ENCODE data around the gene NCK1.

DNA sequence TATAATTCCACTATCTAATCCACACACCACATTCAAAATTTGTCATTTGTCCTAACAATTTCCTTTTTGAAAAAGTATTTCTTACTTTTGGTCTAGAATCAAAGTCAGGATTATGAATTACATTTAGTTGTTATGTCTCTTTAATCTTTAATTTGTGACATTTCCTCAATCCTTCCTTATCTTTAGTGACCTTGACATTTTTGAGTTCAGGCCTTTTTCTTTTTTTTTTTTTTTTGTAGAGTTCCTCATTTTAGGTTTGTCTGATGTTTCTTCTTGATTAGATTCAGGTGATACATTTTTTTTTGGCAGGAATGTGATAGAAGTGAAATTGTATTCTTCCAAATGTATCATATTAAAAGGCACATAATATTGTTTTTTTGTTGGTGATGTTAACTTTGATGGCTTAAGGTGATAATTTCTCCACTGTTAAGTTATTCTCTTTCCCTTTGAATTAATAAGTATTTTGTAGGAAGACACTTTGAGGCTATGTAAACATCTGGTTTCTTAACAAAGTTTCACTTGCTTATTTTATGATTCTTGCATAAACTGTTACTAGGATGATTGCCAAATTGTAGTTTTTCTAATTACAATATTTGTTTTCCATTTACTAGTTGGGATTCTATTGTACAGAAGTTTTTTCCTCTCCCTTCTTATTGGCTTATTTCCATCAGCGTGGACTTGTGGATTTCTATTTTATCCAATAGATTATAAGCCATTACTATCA lies 26.8 kb upstream of the NCK1 start:
- no peak for TF ChIP-seq PHF8 (IDR thresholded peaks at IDR 0.05; ENCODE audit: borderline replicate concordance, low read length)
- TF ChIP-seq POLR2A (conservative IDR thresholded peaks at IDR 0.05): no peak
- no peak for TF ChIP-seq EP300 (IDR thresholded peaks at IDR 0.05; ENCODE audit: low read length)
- TF ChIP-seq KDM4B (IDR thresholded peaks at IDR 0.05; ENCODE audit: borderline replicate concordance in 2 of 2, low read depth in 1 of 2): no peak
- TF ChIP-seq POU5F1 (IDR thresholded peaks at IDR 0.05; ENCODE audit: borderline replicate concordance, low read depth, low read length, partially characterized antibody): no peak
- TF ChIP-seq MYC (IDR thresholded peaks at IDR 0.05; ENCODE audit: low read depth, low read length): no peak
- TF ChIP-seq MYC (CRISPR knock-in tag; IDR thresholded peaks at IDR 0.05; ENCODE audit: borderline replicate concordance, low read depth): no peak
- no peak for TF ChIP-seq CHD2 (IDR thresholded peaks at IDR 0.05; ENCODE audit: low read depth, low read length)
- TF ChIP-seq KAT8 (IDR thresholded peaks at IDR 0.05; ENCODE audit: low read depth): no peak
- TF ChIP-seq, protein P1, sequence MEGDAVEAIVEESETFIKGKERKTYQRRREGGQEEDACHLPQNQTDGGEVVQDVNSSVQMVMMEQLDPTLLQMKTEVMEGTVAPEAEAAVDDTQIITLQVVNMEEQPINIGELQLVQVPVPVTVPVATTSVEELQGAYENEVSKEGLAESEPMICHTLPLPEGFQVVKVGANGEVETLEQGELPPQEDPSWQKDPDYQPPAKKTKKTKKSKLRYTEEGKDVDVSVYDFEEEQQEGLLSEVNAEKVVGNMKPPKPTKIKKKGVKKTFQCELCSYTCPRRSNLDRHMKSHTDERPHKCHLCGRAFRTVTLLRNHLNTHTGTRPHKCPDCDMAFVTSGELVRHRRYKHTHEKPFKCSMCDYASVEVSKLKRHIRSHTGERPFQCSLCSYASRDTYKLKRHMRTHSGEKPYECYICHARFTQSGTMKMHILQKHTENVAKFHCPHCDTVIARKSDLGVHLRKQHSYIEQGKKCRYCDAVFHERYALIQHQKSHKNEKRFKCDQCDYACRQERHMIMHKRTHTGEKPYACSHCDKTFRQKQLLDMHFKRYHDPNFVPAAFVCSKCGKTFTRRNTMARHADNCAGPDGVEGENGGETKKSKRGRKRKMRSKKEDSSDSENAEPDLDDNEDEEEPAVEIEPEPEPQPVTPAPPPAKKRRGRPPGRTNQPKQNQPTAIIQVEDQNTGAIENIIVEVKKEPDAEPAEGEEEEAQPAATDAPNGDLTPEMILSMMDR (IDR thresholded peaks at IDR 0.05 in 2 of 3, conservative IDR thresholded peaks at IDR 0.05 in 1 of 3; ENCODE audit: insufficient read depth in 2 of 3, low read depth in 1 of 3, low read length in 3 of 3): no peak
- TF ChIP-seq ZSCAN29 (IDR thresholded peaks at IDR 0.05): no peak
- TF ChIP-seq, protein P2, sequence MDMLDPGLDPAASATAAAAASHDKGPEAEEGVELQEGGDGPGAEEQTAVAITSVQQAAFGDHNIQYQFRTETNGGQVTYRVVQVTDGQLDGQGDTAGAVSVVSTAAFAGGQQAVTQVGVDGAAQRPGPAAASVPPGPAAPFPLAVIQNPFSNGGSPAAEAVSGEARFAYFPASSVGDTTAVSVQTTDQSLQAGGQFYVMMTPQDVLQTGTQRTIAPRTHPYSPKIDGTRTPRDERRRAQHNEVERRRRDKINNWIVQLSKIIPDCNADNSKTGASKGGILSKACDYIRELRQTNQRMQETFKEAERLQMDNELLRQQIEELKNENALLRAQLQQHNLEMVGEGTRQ (CRISPR knock-in tag; IDR thresholded peaks at IDR 0.05): no peak
- no peak for TF ChIP-seq NR2C2 (CRISPR knock-in tag; IDR thresholded peaks at IDR 0.05)
- TF ChIP-seq NR2C2 (tag; IDR thresholded peaks at IDR 0.05): no peak; the same call in 1 of the 2 replicates
- no peak for TF ChIP-seq POLR2AphosphoS5 (IDR thresholded peaks at IDR 0.05; ENCODE audit: control insufficient read depth, insufficient read depth, low read depth, low read length)
